GM23338 (cell line): Measurements from ENCODE around the gene NUP43.

Source experiments
- CTCF ChIP-seq, 2 experiments: fragments of 200-600 bp in 1 of 2; sonication (generic) in 1 of 2; conservative IDR thresholded peaks; 2 replicates each; pipeline versions ENCODE4 v1.5.1 to v1.6.1; 2016 to 2017; ENCODE audit warnings: antibody characterized with exemption in 2 of 2, low read depth in 2 of 2, mild to moderate bottlenecking in 2 of 2, moderate library complexity in 1 of 2
- EZH2 ChIP-seq: fragments of 200-600 bp; sonication (generic); IDR thresholded peaks from one replicate; pipeline ENCODE4 v1.8.0; 2017; ENCODE audit warnings: antibody characterized with exemption, mild to moderate bottlenecking, low read depth; ENCODE audit not compliant: unreplicated experiment
- EZH2phosphoT487 ChIP-seq: fragments of 200-600 bp; sonication (generic); IDR thresholded peaks from one replicate; pipeline ENCODE4 v1.8.1; 2018; ENCODE audit warnings: antibody characterized with exemption; ENCODE audit not compliant: unreplicated experiment
- POLR2AphosphoS5 ChIP-seq: IDR thresholded peaks from 2 replicates; pipeline ENCODE4 v1.6.1; 2016; ENCODE audit warnings: antibody characterized with exemption, low read depth
- REST ChIP-seq: IDR thresholded peaks from one replicate; pipeline ENCODE4 v1.6.1; 2018; ENCODE audit warnings: antibody characterized with exemption; ENCODE audit not compliant: unreplicated experiment

DNA sequence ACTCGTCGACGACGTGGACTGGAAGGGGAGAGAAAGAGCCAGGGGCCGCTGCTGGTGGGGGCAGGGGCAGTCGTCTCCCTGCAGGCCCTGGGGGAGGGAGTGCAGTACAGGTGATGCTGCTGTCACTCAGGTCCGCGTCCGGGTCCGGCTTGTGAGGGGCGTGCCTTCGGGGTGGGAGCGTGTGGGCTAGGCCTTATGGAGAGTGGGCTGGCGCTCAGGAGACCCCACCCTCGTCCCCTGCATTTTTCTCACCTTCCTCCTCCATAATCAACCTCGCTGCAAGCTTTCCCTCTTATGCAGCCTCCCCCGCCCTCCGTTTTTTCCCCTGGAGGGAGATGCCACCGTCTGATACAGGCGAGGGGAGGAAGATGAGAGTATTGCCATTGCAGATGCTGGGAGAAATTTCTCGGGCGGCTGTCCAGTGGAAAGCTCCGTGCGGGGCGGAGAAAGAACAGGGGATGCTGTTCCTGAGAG lies 3.8 kb upstream of the NUP43 start:
- TF ChIP-seq EZH2 (no peak), EZH2phosphoT487 (no peak), POLR2AphosphoS5 (no peak), CTCF (conservative IDR thresholded peaks at IDR 0.05; ENCODE audit: low read depth in 2 of 2) (no peak), REST (no peak)
